Neural cell (in vitro differentiated cells): Measurements from ENCODE around the gene MST1. TPM values are rescaled to one million over a fixed set of nuclear protein-coding genes. Genes with fewer than 3 reads are reported as not detected.

Source experiments
- H2AFZ ChIP-seq: fragments of 200-600, 300-800 bp; sonication (generic), shearing (Covaris generic); 2 replicates; pipeline ENCODE4 v1.6.0; 2014; ENCODE audit warnings: low read depth, mild to moderate bottlenecking, antibody characterized with exemption, low read length, moderate library complexity
- H3F3A ChIP-seq: fragments of 200-600 bp; shearing (Covaris generic); 2 replicates; pipeline ENCODE4 v1.6.1; 2016; ENCODE audit warnings: mild to moderate bottlenecking, moderate library complexity, mixed read lengths, antibody characterized with exemption, low read length; ENCODE audit not compliant: insufficient read depth, poor library complexity, severe bottlenecking
- H3K27ac ChIP-seq: fragments of 200-600, 300-800 bp; sonication (generic), shearing (Covaris generic); 2 replicates; pipeline ENCODE4 v1.5.1; 2014; ENCODE audit warnings: mild to moderate bottlenecking, low read length, moderate library complexity
- H3K27me3 ChIP-seq: fragments of 300-800, 200-600 bp; sonication (generic), shearing (Covaris generic); 2 replicates; pipeline ENCODE4 v1.6.0; 2014; ENCODE audit warnings: mild to moderate bottlenecking, low read depth, low read length, moderate library complexity; ENCODE audit not compliant: insufficient read depth
- H3K36me3 ChIP-seq: fragments of 300-800, 200-600 bp; sonication (generic), shearing (Covaris generic); 2 replicates; pipeline ENCODE4 v1.5.1; 2014; ENCODE audit warnings: mild to moderate bottlenecking, antibody characterized with exemption, low read length, moderate library complexity; ENCODE audit not compliant: insufficient read depth
- H3K4me2 ChIP-seq: fragments of 300-800, 200-600 bp; sonication (generic), shearing (Covaris generic); 2 replicates; pipeline ENCODE4 v1.6.0; 2014; ENCODE audit warnings: mild to moderate bottlenecking, low read length
- H3K4me3 ChIP-seq: fragments of 300-800, 200-600 bp; sonication (generic), shearing (Covaris generic); 2 replicates; pipeline ENCODE4 v1.5.1; 2014; ENCODE audit warnings: mild to moderate bottlenecking, low read length, moderate library complexity
- H3K79me2 ChIP-seq: fragments of 200-600 bp; shearing (Covaris generic); replicated peaks from 2 replicates; pipeline ENCODE4 v1.6.0; 2014; ENCODE audit warnings: mild to moderate bottlenecking, low read length, moderate library complexity; ENCODE audit not compliant: insufficient read depth
- H3K9ac ChIP-seq: fragments of 300-800, 200-600 bp; sonication (generic), shearing (Covaris generic); 2 replicates; pipeline ENCODE4 v1.6.1; 2016; ENCODE audit warnings: mild to moderate bottlenecking, low read length, mixed read lengths
- H3K9me2 ChIP-seq: fragments of 200-600 bp; shearing (Covaris generic); 2 replicates; pipeline ENCODE4 v1.6.1; 2016; ENCODE audit warnings: mild to moderate bottlenecking, low read length, mixed read lengths; ENCODE audit not compliant: insufficient read depth
- H3K9me3 ChIP-seq: fragments of 200-600, 300-800 bp; sonication (generic), shearing (Covaris generic); 2 replicates; pipeline ENCODE4 v1.6.1; 2016; ENCODE audit warnings: mild to moderate bottlenecking, mixed run types, low read length, moderate library complexity, mixed read lengths
- H4K20me1 ChIP-seq: fragments of 200-600 bp; shearing (Covaris generic); 2 replicates; pipeline ENCODE4 v1.6.1; 2016; ENCODE audit warnings: mild to moderate bottlenecking, mixed run types; ENCODE audit not compliant: insufficient read depth
- EP300 ChIP-seq: fragments of 450-650 bp; conservative IDR thresholded peaks from 2 replicates; pipeline ENCODE4 v1.6.1; 2014; ENCODE audit warnings: antibody characterized with exemption, mild to moderate bottlenecking, moderate library complexity; ENCODE audit not compliant: poor library complexity, severe bottlenecking
- EZH2 ChIP-seq: fragments of 200-600, 300-800 bp; shearing (Covaris generic), sonication (generic); IDR thresholded peaks from 2 replicates; pipeline ENCODE4 v1.6.1; 2014; ENCODE audit warnings: antibody characterized with exemption, low read length, borderline replicate concordance, mild to moderate bottlenecking; ENCODE audit not compliant: insufficient read depth, poor library complexity, severe bottlenecking
- RAD21 ChIP-seq: fragments of 450-650 bp; conservative IDR thresholded peaks from 2 replicates; pipeline ENCODE4 v1.6.1; 2014; ENCODE audit warnings: antibody characterized with exemption, mild to moderate bottlenecking, moderate library complexity
- SMC3 ChIP-seq: fragments of 450-650 bp; conservative IDR thresholded peaks from 2 replicates; pipeline ENCODE4 v1.6.1; 2014; ENCODE audit warnings: antibody characterized with exemption, mild to moderate bottlenecking, moderate library complexity; ENCODE audit not compliant: poor library complexity
- TAF1 ChIP-seq: IDR thresholded peaks from 2 replicates; pipeline ENCODE4 v1.6.1; 2012; ENCODE audit warnings: low read depth
- polyA plus RNA-seq: library from polyadenylated mRNA; depleted of rRNA; stranded (reverse); fragments of >200 nt; gene quantifications from 2 replicates; pipeline ENCODE4 v1.2.3, GENCODE V29; 2014
- small RNA-seq, 3 experiments: library from RNA; depleted of rRNA; stranded (forward); fragments of <200 nt; gene quantifications; one replicate each; pipeline ENCODE3, GENCODE V24; 2012
- TF ChIP-seq, protein P1 (sequence below): fragments of 450-650 bp; IDR thresholded peaks from 2 replicates; pipeline ENCODE4 v1.5.1; 2014; ENCODE audit warnings: antibody characterized with exemption, mild to moderate bottlenecking, moderate library complexity; ENCODE audit not compliant: poor library complexity, severe bottlenecking
- TF ChIP-seq, protein P2 (sequence below): IDR thresholded peaks from 2 replicates; pipeline ENCODE4 v1.6.1; 2012; ENCODE audit warnings: borderline replicate concordance

The MST1 gene
- polyA plus RNA-seq, 1 donor from 2014 or later, result 64.0 TPM

GRCh38 chr3:49636883-49637609 lies 52.2 kb downstream of the MST1 start:
- no peak overlapping the region for H3K4me2 ChIP-seq
- H3K27ac ChIP-seq, result no peak overlapping the region
- no peak overlapping the region for H3K4me3 ChIP-seq
- H3K79me2 ChIP-seq, result no peaks in the 10 kb centered on the region
- H3K36me3 ChIP-seq, result no peaks in the 10 kb centered on the region
- H4K20me1 ChIP-seq, result peaks cover 3% of the 10 kb centered on the region
- no peaks in the 10 kb centered on the region for H3K9me3 ChIP-seq
- H3K9ac ChIP-seq, result no peak overlapping the region
- no peaks in the 10 kb centered on the region for H3F3A ChIP-seq
- H3K27me3 ChIP-seq, result no peaks in the 10 kb centered on the region
- no peaks in the 10 kb centered on the region for H3K9me2 ChIP-seq
- no peak overlapping the region for H2AFZ ChIP-seq
- TF ChIP-seq SMC3 (no peak), TAF1 (no peak), RAD21 (no peak)
- TF ChIP-seq, protein P1, sequence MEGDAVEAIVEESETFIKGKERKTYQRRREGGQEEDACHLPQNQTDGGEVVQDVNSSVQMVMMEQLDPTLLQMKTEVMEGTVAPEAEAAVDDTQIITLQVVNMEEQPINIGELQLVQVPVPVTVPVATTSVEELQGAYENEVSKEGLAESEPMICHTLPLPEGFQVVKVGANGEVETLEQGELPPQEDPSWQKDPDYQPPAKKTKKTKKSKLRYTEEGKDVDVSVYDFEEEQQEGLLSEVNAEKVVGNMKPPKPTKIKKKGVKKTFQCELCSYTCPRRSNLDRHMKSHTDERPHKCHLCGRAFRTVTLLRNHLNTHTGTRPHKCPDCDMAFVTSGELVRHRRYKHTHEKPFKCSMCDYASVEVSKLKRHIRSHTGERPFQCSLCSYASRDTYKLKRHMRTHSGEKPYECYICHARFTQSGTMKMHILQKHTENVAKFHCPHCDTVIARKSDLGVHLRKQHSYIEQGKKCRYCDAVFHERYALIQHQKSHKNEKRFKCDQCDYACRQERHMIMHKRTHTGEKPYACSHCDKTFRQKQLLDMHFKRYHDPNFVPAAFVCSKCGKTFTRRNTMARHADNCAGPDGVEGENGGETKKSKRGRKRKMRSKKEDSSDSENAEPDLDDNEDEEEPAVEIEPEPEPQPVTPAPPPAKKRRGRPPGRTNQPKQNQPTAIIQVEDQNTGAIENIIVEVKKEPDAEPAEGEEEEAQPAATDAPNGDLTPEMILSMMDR, result no peak

GRCh38 chr3:49634736-49635135 lies 54.5 kb downstream of the MST1 start:
- H3K9me3 ChIP-seq, result no peaks in the 10 kb centered on the region
- TF ChIP-seq EZH2 (no peak), RAD21 (no peak), EP300 (no peak)
- TF ChIP-seq, protein P2, sequence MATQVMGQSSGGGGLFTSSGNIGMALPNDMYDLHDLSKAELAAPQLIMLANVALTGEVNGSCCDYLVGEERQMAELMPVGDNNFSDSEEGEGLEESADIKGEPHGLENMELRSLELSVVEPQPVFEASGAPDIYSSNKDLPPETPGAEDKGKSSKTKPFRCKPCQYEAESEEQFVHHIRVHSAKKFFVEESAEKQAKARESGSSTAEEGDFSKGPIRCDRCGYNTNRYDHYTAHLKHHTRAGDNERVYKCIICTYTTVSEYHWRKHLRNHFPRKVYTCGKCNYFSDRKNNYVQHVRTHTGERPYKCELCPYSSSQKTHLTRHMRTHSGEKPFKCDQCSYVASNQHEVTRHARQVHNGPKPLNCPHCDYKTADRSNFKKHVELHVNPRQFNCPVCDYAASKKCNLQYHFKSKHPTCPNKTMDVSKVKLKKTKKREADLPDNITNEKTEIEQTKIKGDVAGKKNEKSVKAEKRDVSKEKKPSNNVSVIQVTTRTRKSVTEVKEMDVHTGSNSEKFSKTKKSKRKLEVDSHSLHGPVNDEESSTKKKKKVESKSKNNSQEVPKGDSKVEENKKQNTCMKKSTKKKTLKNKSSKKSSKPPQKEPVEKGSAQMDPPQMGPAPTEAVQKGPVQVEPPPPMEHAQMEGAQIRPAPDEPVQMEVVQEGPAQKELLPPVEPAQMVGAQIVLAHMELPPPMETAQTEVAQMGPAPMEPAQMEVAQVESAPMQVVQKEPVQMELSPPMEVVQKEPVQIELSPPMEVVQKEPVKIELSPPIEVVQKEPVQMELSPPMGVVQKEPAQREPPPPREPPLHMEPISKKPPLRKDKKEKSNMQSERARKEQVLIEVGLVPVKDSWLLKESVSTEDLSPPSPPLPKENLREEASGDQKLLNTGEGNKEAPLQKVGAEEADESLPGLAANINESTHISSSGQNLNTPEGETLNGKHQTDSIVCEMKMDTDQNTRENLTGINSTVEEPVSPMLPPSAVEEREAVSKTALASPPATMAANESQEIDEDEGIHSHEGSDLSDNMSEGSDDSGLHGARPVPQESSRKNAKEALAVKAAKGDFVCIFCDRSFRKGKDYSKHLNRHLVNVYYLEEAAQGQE, result no peak
- H3K27ac ChIP-seq, result no peak overlapping the region
- H3K9me2 ChIP-seq, result no peaks in the 10 kb centered on the region
- peaks cover 3% of the 10 kb centered on the region for H4K20me1 ChIP-seq
- no peaks in the 10 kb centered on the region for H3K79me2 ChIP-seq
- H3K36me3 ChIP-seq, result peaks cover 4% of the 10 kb centered on the region
- H3K27me3 ChIP-seq, result no peaks in the 10 kb centered on the region
- no peak overlapping the region for H3K4me2 ChIP-seq
- no peaks in the 10 kb centered on the region for H3F3A ChIP-seq
- no peak overlapping the region for H3K9ac ChIP-seq
- no peak overlapping the region for H3K4me3 ChIP-seq
- H2AFZ ChIP-seq, result no peak overlapping the region

Small RNAs within 50 kb of the gene (small RNA-seq; reads per million reads assigned to genes)
- gene AMIGO3, result 0 reads per million in 3 experiments

Other genes with a start within 250 kb of the MST1 start
- 14.3 and 16.5 TPM in 2 replicates for gene DAG1, start 219.2 kb downstream of the MST1 start, polyA plus RNA-seq
- 2.0 and 3.0 TPM in 2 replicates for gene BSN, start 135.0 kb downstream of the MST1 start, polyA plus RNA-seq
- 98.4 and 119 TPM in 2 replicates for gene APEH, start 15.1 kb downstream of the MST1 start, polyA plus RNA-seq
- 27.4 and 32.0 TPM in 2 replicates for gene RNF123, start 83 bp upstream of the MST1 start, polyA plus RNA-seq
- gene AMIGO3, start 30.2 kb upstream of the MST1 start, polyA plus RNA-seq, result 4.0 and 8.0 TPM in 2 replicates
- gene GMPPB, start 34.5 kb upstream of the MST1 start, polyA plus RNA-seq, result 20.0 and 20.8 TPM in 2 replicates
- 52.7 and 62.7 TPM in 2 replicates for gene IP6K1, start 97.1 kb upstream of the MST1 start, polyA plus RNA-seq
- not detected in 2 replicates for gene CDHR4, start 110.4 kb upstream of the MST1 start, polyA plus RNA-seq
- 1.4 and 1.7 TPM in 2 replicates for gene INKA1, start 113.8 kb upstream of the MST1 start, polyA plus RNA-seq
- gene UBA7, start 124.5 kb upstream of the MST1 start, polyA plus RNA-seq, result 2.9 and 4.0 TPM in 2 replicates
- gene TRAIP, start 167.1 kb upstream of the MST1 start, polyA plus RNA-seq, result 7.5 and 7.6 TPM in 2 replicates
- 293 and 316 TPM in 2 replicates for gene CAMKV, start 180.4 kb upstream of the MST1 start, polyA plus RNA-seq
- gene MST1R, start 214.4 kb upstream of the MST1 start, polyA plus RNA-seq, result 2.0 and 4.2 TPM in 2 replicates
- 35.4 and 41.3 TPM in 2 replicates for gene MON1A, start 240.3 kb upstream of the MST1 start, polyA plus RNA-seq